SU-DHL-6 (cell line): ENCODE results near the gene GJC2.

Source experiments
- EZH2phosphoT487 ChIP-seq: fragments of 200-600 bp; sonication (generic), shearing (Covaris generic); conservative IDR thresholded peaks from 2 replicates; pipeline ENCODE4 v1.6.1; 2018; ENCODE audit warnings: mild to moderate bottlenecking, antibody characterized with exemption, low read length, moderate library complexity, mixed read lengths
- TF ChIP-seq, protein P1 (sequence below): fragments of 200-600 bp; sonication (generic); IDR thresholded peaks from one replicate; pipeline ENCODE4 v1.5.1; 2017; ENCODE audit warnings: antibody characterized with exemption, mild to moderate bottlenecking, low read length, moderate library complexity; ENCODE audit not compliant: insufficient read depth, poor library complexity, severe bottlenecking

DNA sequence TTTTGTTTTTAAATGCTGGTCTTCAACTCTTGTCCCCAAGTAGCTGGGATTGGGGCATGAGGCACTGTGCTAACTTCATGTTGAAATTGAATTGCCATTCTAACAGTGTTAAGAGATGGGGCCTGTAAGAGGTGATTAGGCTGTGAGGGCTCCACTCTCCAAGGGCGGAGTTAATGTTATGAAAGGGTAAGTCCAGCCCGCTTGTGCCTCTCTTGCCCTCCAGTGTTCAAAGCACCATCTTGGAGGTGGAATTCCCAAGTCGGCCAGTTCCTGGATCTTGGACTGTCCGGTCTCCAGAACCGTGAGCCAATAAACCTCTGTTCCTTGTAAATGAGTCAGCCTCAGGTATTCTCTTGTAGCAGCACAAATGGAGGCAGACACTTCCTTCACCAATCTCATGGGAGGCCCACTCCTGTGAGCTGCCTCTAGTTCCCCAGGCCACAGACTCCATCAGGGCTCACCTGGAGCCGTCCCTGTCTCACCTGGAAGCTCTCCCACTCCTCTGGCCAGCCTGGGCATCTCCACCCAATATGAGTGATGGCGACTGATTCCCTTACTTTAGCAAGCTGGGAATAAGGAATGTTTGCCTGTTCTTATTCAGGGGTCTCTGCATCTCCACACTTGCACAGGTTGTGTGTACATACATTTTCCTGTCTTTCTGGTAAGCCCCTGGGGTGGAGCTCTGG, 31.4 kb downstream of the GJC2 start:
- TF ChIP-seq, protein P1, sequence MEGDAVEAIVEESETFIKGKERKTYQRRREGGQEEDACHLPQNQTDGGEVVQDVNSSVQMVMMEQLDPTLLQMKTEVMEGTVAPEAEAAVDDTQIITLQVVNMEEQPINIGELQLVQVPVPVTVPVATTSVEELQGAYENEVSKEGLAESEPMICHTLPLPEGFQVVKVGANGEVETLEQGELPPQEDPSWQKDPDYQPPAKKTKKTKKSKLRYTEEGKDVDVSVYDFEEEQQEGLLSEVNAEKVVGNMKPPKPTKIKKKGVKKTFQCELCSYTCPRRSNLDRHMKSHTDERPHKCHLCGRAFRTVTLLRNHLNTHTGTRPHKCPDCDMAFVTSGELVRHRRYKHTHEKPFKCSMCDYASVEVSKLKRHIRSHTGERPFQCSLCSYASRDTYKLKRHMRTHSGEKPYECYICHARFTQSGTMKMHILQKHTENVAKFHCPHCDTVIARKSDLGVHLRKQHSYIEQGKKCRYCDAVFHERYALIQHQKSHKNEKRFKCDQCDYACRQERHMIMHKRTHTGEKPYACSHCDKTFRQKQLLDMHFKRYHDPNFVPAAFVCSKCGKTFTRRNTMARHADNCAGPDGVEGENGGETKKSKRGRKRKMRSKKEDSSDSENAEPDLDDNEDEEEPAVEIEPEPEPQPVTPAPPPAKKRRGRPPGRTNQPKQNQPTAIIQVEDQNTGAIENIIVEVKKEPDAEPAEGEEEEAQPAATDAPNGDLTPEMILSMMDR = no peak
- TF ChIP-seq EZH2phosphoT487 = no peak
